Endothelial cell (in vitro differentiated cells): ENCODE data around the gene HAPLN2. TPM values are rescaled to one million over a fixed set of nuclear protein-coding genes. Genes with fewer than 3 reads are reported as not detected.
A peak's percentile ranks its signal among the peaks of the same experiment; 100 is the strongest.
"Not testable (repeated sequence)": the region's sequence is repeated elsewhere in the genome, so short reads cannot be mapped to it uniquely, and the experiment has no call there.

Experiments used
- DNase-seq: peaks from one replicate; pipeline ENCODE4 v3.0.0; 2021; ENCODE audit warnings: low spot score
- H3K27ac Mint-ChIP-seq: one replicate; pipeline ENCODE4 v1.8.0; 2021; ENCODE audit warnings: mixed read lengths, inconsistent platforms; ENCODE audit not compliant: unreplicated experiment
- H3K27me3 Mint-ChIP-seq: one replicate; pipeline ENCODE4 v1.8.0; 2021; ENCODE audit warnings: mild to moderate bottlenecking, moderate library complexity, mixed read lengths, inconsistent platforms; ENCODE audit not compliant: unreplicated experiment
- H3K36me3 Mint-ChIP-seq: one replicate; pipeline ENCODE4 v1.8.0; 2021; ENCODE audit warnings: mild to moderate bottlenecking, low read depth, mixed read lengths, inconsistent platforms; ENCODE audit not compliant: unreplicated experiment
- H3K4me1 Mint-ChIP-seq: one replicate; pipeline ENCODE4 v1.8.0; 2021; ENCODE audit warnings: mild to moderate bottlenecking, mixed read lengths, inconsistent platforms; ENCODE audit not compliant: unreplicated experiment
- H3K4me3 Mint-ChIP-seq: one replicate; pipeline ENCODE4 v1.8.0; 2021; ENCODE audit warnings: mild to moderate bottlenecking, mixed read lengths, inconsistent platforms; ENCODE audit not compliant: unreplicated experiment
- H3K9me3 Mint-ChIP-seq: one replicate; pipeline ENCODE4 v1.8.0; 2021; ENCODE audit warnings: mixed read lengths, inconsistent platforms; ENCODE audit not compliant: unreplicated experiment
- CTCF ChIP-seq: fragments of 200-600 bp; sonication (generic); IDR thresholded peaks from one replicate; pipeline ENCODE4 v1.5.0; 2021; ENCODE audit warnings: antibody characterized with exemption; ENCODE audit not compliant: unreplicated experiment
- total RNA-seq: library from RNA; stranded (reverse); fragmentation: NEBNext Ultra II Directional; extraction: Animal tissue kit (Norgen Biotek cat#: 25700); gene quantifications from one replicate; pipeline ENCODE4 v1.2.1, GENCODE V29; 2021; ENCODE audit not compliant: unreplicated experiment

Gene HAPLN2
- total RNA-seq, 1 donor from 2014 or later, result 1.3 TPM

- peaks cover 15% of the 10 kb centered on the region for H3K27me3 Mint-ChIP-seq
- no peak overlapping the region for H3K27ac Mint-ChIP-seq
- no peak for DNase-seq
- no peaks in the 10 kb centered on the region for H3K9me3 Mint-ChIP-seq
- H3K36me3 Mint-ChIP-seq, result no peaks in the 10 kb centered on the region
- H3K4me3 Mint-ChIP-seq, result no peak overlapping the region
- peaks cover 26% of the 10 kb centered on the region for H3K4me1 Mint-ChIP-seq
- no peak for TF ChIP-seq CTCF
Measured at GRCh38 chr1:156586323-156586722, 32.9 kb upstream of the HAPLN2 start.

- no peak for DNase-seq
- Mint-ChIP-seq H3K4me3 (no peak overlapping the region), H3K36me3 (no peaks in the 10 kb centered on the region), H3K27ac (no peak overlapping the region), H3K4me1 (peaks cover 27% of the 10 kb centered on the region), H3K9me3 (no peaks in the 10 kb centered on the region), H3K27me3 (peaks cover 13% of the 10 kb centered on the region)
- TF ChIP-seq CTCF, result no peak
Measured at GRCh38 chr1:156586892-156587477, 32.2 kb upstream of the HAPLN2 start.

- H3K4me1 Mint-ChIP-seq, result peaks cover 34% of the 10 kb centered on the region
- H3K27ac Mint-ChIP-seq, H3K4me3 Mint-ChIP-seq: not testable (repeated sequence)
Measured at GRCh38 chr1:156587927-156588326, 31.3 kb upstream of the HAPLN2 start.

GRCh38 chr1:156589546-156589945, 29.7 kb upstream of the HAPLN2 start:
- peaks cover 38% of the 10 kb centered on the region for H3K4me1 Mint-ChIP-seq
- peaks cover 11% of the 10 kb centered on the region for H3K27me3 Mint-ChIP-seq
- peak overlapping the region; percentile 75 for H3K27ac Mint-ChIP-seq
- no peak overlapping the region for H3K4me3 Mint-ChIP-seq
- no peaks in the 10 kb centered on the region for H3K9me3 Mint-ChIP-seq
- TF ChIP-seq CTCF, result no peak
- no peak for DNase-seq
- peaks cover 6% of the 10 kb centered on the region for H3K36me3 Mint-ChIP-seq

More at GRCh38 chr1:156587927-156588326, 31.3 kb upstream of the HAPLN2 start:
- not testable (repeated sequence) for H3K36me3 Mint-ChIP-seq, H3K9me3 Mint-ChIP-seq, DNase-seq
- peaks cover 15% of the 10 kb centered on the region for H3K27me3 Mint-ChIP-seq

GRCh38 chr1:156590326-156591180, 28.7 kb upstream of the HAPLN2 start:
- Mint-ChIP-seq H3K4me1 (peaks cover 36% of the 10 kb centered on the region), H3K27me3 (peaks cover 6% of the 10 kb centered on the region), H3K9me3 (no peaks in the 10 kb centered on the region), H3K4me3 (peak overlapping the region; percentile 79), H3K27ac (peak overlapping the region; percentile 94), H3K36me3 (peaks cover 16% of the 10 kb centered on the region)
- no peak for DNase-seq
- no peak for TF ChIP-seq CTCF
